WTC11 (cell line): ENCODE results near the gene MYH14. TPM values are rescaled to one million over a fixed set of nuclear protein-coding genes. Genes with fewer than 3 reads are reported as not detected.

Source experiments
- ETV6 ChIP-seq: sonication (generic); formaldehyde crosslinking; IDR thresholded peaks from 2 replicates; pipeline ENCODE4 v1.8.1; 2022; ENCODE audit warnings: mild to moderate bottlenecking, missing genetic modification reagents
- FOXP1 ChIP-seq: sonication (generic); formaldehyde crosslinking; IDR thresholded peaks from 2 replicates; pipeline ENCODE4 v1.8.0; 2022; ENCODE audit warnings: missing genetic modification reagents, mild to moderate bottlenecking, moderate library complexity, borderline replicate concordance
- GRHL2 ChIP-seq: fragments of 250-450 bp; sonication (Bioruptor Pico); IDR thresholded peaks from 2 replicates; pipeline ENCODE4 v1.8.0; 2022; ENCODE audit warnings: mild to moderate bottlenecking, moderate library complexity; ENCODE audit not compliant: insufficient replicate concordance, severe bottlenecking
- JUN ChIP-seq: sonication (generic); formaldehyde crosslinking; IDR thresholded peaks from 2 replicates; pipeline ENCODE4 v1.8.0; 2023; ENCODE audit warnings: mild to moderate bottlenecking, missing genetic modification reagents
- NR3C1 ChIP-seq: sonication (generic); formaldehyde crosslinking; conservative IDR thresholded peaks from 2 replicates; pipeline ENCODE4 v1.8.1; 2023; ENCODE audit warnings: low read depth, mild to moderate bottlenecking, missing genetic modification reagents
- OVOL2 ChIP-seq: fragments of 250-450 bp; sonication (Bioruptor Pico); IDR thresholded peaks from 2 replicates; pipeline ENCODE4 v1.9.0; 2021; ENCODE audit warnings: mild to moderate bottlenecking, borderline replicate concordance
- RORB ChIP-seq: fragments of 250-450 bp; sonication (Bioruptor Pico); IDR thresholded peaks from 2 replicates; pipeline ENCODE4 v1.9.0; 2021; ENCODE audit warnings: mild to moderate bottlenecking
- SMAD3 ChIP-seq: sonication (generic); formaldehyde crosslinking; IDR thresholded peaks from 2 replicates; pipeline ENCODE4 v1.8.0; 2022; ENCODE audit warnings: missing genetic modification reagents, mild to moderate bottlenecking, borderline replicate concordance
- SMAD4 ChIP-seq: sonication (generic); formaldehyde crosslinking; IDR thresholded peaks from 2 replicates; pipeline ENCODE4 v1.8.0; 2022; ENCODE audit warnings: mild to moderate bottlenecking, missing genetic modification reagents
- SOX15 ChIP-seq: fragments of 250-450 bp; sonication (Bioruptor Pico); IDR thresholded peaks from 2 replicates; pipeline ENCODE4 v1.9.0; 2021; ENCODE audit warnings: mild to moderate bottlenecking
- TCF7 ChIP-seq: sonication (generic); formaldehyde crosslinking; IDR thresholded peaks from 2 replicates; pipeline ENCODE4 v1.8.0; 2022; ENCODE audit warnings: mild to moderate bottlenecking, low read depth, missing genetic modification reagents, moderate library complexity
- TEAD1 ChIP-seq: sonication (generic); formaldehyde crosslinking; IDR thresholded peaks from 2 replicates; pipeline ENCODE4 v1.8.0; 2022; ENCODE audit warnings: mild to moderate bottlenecking, missing genetic modification reagents
- ZNF219 ChIP-seq: sonication (generic); formaldehyde crosslinking; IDR thresholded peaks from 2 replicates; pipeline ENCODE4 v1.8.0; 2023; ENCODE audit warnings: missing genetic modification reagents, mild to moderate bottlenecking, borderline replicate concordance
- ZNF416 ChIP-seq: fragments of 250-450 bp; sonication (Bioruptor Pico); IDR thresholded peaks from 2 replicates; pipeline ENCODE4 v1.9.0; 2021; ENCODE audit warnings: mild to moderate bottlenecking, inconsistent platforms
- total RNA-seq: library from RNA; stranded (reverse); gene quantifications from 3 replicates; pipeline ENCODE4 v1.2.3, GENCODE V29; 2021
- TF ChIP-seq, protein P1 (sequence below): sonication (generic); formaldehyde crosslinking; IDR thresholded peaks from 2 replicates; pipeline ENCODE4 v1.8.1; 2023; ENCODE audit warnings: mild to moderate bottlenecking, missing genetic modification reagents
- TF ChIP-seq, protein P2 (sequence below): sonication (generic); formaldehyde crosslinking; IDR thresholded peaks from 2 replicates; pipeline ENCODE4 v1.8.1; 2023; ENCODE audit warnings: mild to moderate bottlenecking, missing genetic modification reagents
- TF ChIP-seq, protein P3 (sequence below): sonication (generic); formaldehyde crosslinking; conservative IDR thresholded peaks from 2 replicates; pipeline ENCODE4 v1.8.1; 2023; ENCODE audit warnings: mild to moderate bottlenecking, low read depth, missing genetic modification reagents, moderate library complexity
- TF ChIP-seq, protein P4 (sequence below): sonication (generic); formaldehyde crosslinking; IDR thresholded peaks from 2 replicates; pipeline ENCODE4 v1.8.0; 2022; ENCODE audit warnings: missing genetic modification reagents
- TF ChIP-seq, protein P5 (sequence below): sonication (generic); formaldehyde crosslinking; IDR thresholded peaks from 2 replicates; pipeline ENCODE4 v1.8.1; 2022; ENCODE audit warnings: missing genetic modification reagents, borderline replicate concordance
- TF ChIP-seq, protein P6 (sequence below): sonication (generic); formaldehyde crosslinking; IDR thresholded peaks from 2 replicates; pipeline ENCODE4 v1.8.0; 2023; ENCODE audit warnings: missing genetic modification reagents
- TF ChIP-seq, protein P7 (sequence below): fragments of 250-450 bp; sonication (Bioruptor Pico); IDR thresholded peaks from 2 replicates; pipeline ENCODE4 v2.1.2; 2022; ENCODE audit warnings: mild to moderate bottlenecking, moderate library complexity
- TF ChIP-seq, protein P8 (sequence below): fragments of 250-450 bp; sonication (Bioruptor Pico); IDR thresholded peaks from 2 replicates; pipeline ENCODE4 v1.9.0; 2021; ENCODE audit warnings: mild to moderate bottlenecking
- TF ChIP-seq, protein P9 (sequence below): sonication (generic); formaldehyde crosslinking; IDR thresholded peaks from 2 replicates; pipeline ENCODE4 v1.8.1; 2022; ENCODE audit warnings: mild to moderate bottlenecking, missing genetic modification reagents, moderate library complexity, borderline replicate concordance

MYH14 gene
- total RNA-seq, 1 experiment from 2014 or later = 25.8 TPM

DNA sequence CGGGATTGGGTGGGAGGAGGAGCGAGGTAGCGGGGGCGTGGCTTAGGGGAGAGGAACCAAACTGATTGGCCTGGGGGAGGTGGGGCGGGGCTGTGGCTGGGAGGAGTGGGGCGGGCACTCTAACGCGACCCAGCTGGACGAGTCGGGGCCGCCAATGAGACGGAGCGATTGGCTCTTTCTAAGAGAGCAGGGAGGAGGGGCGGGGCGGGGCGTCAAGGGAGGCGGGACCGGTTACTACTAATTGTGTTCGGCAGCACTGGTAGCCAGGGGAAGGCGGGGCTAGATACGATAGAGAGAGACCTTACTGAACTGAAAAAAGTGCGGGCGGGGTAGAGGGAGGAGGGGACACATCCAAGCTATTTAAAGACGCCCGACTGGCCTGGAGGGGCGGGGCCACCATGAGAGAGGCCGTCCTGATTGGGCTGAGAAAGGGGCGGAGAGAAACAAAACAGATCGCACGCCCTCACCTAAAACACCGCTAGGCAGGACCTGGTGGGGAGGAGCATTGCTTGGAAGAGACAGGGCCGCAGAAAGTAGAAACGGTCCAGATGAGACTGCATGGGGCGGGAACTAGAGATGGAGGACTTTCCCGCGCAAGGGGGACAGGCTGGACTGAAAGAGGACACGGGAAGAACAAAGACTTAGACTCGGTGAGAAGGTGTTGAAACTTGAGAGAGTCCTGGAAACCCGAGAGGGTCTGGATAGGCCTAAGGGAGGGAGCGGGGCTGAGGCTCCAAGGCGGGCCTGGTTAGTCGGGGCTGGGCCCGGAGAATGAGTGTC is 125.9 kb downstream of the MYH14 start, which contains the start of gene KCNC3 (continued):
- TF ChIP-seq JUN (CRISPR knock-in tag) (no peak), OVOL2 (no peak), RORB (no peak), SMAD3 (CRISPR knock-in tag) (no peak), SOX15 (CRISPR knock-in tag) (no peak), ZNF219 (CRISPR knock-in tag) (no peak), TEAD1 (CRISPR knock-in tag) (no peak), TCF7 (CRISPR knock-in tag) (no peak), ETV6 (CRISPR knock-in tag) (peak; percentile 46; the same call in 1 of the 2 replicates), SMAD4 (CRISPR knock-in tag) (no peak), FOXP1 (CRISPR knock-in tag) (peak; percentile 17; the same call in 1 of the 2 replicates), ZNF416 (CRISPR knock-in tag) (no peak), NR3C1 (CRISPR knock-in tag) (no peak), GRHL2 (no peak)
- TF ChIP-seq, protein P1, sequence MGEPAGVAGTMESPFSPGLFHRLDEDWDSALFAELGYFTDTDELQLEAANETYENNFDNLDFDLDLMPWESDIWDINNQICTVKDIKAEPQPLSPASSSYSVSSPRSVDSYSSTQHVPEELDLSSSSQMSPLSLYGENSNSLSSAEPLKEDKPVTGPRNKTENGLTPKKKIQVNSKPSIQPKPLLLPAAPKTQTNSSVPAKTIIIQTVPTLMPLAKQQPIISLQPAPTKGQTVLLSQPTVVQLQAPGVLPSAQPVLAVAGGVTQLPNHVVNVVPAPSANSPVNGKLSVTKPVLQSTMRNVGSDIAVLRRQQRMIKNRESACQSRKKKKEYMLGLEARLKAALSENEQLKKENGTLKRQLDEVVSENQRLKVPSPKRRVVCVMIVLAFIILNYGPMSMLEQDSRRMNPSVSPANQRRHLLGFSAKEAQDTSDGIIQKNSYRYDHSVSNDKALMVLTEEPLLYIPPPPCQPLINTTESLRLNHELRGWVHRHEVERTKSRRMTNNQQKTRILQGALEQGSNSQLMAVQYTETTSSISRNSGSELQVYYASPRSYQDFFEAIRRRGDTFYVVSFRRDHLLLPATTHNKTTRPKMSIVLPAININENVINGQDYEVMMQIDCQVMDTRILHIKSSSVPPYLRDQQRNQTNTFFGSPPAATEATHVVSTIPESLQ (CRISPR knock-in tag) = no peak
- TF ChIP-seq, protein P2, sequence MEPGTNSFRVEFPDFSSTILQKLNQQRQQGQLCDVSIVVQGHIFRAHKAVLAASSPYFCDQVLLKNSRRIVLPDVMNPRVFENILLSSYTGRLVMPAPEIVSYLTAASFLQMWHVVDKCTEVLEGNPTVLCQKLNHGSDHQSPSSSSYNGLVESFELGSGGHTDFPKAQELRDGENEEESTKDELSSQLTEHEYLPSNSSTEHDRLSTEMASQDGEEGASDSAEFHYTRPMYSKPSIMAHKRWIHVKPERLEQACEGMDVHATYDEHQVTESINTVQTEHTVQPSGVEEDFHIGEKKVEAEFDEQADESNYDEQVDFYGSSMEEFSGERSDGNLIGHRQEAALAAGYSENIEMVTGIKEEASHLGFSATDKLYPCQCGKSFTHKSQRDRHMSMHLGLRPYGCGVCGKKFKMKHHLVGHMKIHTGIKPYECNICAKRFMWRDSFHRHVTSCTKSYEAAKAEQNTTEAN (CRISPR knock-in tag) = no peak
- TF ChIP-seq, protein P3, sequence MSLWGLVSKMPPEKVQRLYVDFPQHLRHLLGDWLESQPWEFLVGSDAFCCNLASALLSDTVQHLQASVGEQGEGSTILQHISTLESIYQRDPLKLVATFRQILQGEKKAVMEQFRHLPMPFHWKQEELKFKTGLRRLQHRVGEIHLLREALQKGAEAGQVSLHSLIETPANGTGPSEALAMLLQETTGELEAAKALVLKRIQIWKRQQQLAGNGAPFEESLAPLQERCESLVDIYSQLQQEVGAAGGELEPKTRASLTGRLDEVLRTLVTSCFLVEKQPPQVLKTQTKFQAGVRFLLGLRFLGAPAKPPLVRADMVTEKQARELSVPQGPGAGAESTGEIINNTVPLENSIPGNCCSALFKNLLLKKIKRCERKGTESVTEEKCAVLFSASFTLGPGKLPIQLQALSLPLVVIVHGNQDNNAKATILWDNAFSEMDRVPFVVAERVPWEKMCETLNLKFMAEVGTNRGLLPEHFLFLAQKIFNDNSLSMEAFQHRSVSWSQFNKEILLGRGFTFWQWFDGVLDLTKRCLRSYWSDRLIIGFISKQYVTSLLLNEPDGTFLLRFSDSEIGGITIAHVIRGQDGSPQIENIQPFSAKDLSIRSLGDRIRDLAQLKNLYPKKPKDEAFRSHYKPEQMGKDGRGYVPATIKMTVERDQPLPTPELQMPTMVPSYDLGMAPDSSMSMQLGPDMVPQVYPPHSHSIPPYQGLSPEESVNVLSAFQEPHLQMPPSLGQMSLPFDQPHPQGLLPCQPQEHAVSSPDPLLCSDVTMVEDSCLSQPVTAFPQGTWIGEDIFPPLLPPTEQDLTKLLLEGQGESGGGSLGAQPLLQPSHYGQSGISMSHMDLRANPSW (CRISPR knock-in tag) = no peak
- TF ChIP-seq, protein P4, sequence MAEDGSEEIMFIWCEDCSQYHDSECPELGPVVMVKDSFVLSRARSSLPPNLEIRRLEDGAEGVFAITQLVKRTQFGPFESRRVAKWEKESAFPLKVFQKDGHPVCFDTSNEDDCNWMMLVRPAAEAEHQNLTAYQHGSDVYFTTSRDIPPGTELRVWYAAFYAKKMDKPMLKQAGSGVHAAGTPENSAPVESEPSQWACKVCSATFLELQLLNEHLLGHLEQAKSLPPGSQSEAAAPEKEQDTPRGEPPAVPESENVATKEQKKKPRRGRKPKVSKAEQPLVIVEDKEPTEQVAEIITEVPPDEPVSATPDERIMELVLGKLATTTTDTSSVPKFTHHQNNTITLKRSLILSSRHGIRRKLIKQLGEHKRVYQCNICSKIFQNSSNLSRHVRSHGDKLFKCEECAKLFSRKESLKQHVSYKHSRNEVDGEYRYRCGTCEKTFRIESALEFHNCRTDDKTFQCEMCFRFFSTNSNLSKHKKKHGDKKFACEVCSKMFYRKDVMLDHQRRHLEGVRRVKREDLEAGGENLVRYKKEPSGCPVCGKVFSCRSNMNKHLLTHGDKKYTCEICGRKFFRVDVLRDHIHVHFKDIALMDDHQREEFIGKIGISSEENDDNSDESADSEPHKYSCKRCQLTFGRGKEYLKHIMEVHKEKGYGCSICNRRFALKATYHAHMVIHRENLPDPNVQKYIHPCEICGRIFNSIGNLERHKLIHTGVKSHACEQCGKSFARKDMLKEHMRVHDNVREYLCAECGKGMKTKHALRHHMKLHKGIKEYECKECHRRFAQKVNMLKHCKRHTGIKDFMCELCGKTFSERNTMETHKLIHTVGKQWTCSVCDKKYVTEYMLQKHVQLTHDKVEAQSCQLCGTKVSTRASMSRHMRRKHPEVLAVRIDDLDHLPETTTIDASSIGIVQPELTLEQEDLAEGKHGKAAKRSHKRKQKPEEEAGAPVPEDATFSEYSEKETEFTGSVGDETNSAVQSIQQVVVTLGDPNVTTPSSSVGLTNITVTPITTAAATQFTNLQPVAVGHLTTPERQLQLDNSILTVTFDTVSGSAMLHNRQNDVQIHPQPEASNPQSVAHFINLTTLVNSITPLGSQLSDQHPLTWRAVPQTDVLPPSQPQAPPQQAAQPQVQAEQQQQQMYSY = no peak
- TF ChIP-seq, protein P5, sequence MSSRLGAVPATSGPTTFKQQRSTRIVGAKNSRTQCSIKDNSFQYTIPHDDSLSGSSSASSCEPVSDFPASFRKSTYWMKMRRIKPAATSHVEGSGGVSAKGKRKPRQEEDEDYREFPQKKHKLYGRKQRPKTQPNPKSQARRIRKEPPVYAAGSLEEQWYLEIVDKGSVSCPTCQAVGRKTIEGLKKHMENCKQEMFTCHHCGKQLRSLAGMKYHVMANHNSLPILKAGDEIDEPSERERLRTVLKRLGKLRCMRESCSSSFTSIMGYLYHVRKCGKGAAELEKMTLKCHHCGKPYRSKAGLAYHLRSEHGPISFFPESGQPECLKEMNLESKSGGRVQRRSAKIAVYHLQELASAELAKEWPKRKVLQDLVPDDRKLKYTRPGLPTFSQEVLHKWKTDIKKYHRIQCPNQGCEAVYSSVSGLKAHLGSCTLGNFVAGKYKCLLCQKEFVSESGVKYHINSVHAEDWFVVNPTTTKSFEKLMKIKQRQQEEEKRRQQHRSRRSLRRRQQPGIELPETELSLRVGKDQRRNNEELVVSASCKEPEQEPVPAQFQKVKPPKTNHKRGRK (CRISPR knock-in tag) = no peak
- TF ChIP-seq, protein P6, sequence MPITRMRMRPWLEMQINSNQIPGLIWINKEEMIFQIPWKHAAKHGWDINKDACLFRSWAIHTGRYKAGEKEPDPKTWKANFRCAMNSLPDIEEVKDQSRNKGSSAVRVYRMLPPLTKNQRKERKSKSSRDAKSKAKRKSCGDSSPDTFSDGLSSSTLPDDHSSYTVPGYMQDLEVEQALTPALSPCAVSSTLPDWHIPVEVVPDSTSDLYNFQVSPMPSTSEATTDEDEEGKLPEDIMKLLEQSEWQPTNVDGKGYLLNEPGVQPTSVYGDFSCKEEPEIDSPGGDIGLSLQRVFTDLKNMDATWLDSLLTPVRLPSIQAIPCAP = 0 out of 2 replicates have a peak, but pooled peaks have one; percentile 25
- TF ChIP-seq, protein P7, sequence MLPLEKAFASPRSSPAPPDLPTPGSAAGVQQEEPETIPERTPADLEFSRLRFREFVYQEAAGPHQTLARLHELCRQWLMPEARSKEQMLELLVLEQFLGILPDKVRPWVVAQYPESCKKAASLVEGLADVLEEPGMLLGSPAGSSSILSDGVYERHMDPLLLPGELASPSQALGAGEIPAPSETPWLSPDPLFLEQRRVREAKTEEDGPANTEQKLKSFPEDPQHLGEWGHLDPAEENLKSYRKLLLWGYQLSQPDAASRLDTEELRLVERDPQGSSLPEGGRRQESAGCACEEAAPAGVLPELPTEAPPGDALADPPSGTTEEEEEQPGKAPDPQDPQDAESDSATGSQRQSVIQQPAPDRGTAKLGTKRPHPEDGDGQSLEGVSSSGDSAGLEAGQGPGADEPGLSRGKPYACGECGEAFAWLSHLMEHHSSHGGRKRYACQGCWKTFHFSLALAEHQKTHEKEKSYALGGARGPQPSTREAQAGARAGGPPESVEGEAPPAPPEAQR (CRISPR knock-in tag) = no peak
- TF ChIP-seq, protein P8, sequence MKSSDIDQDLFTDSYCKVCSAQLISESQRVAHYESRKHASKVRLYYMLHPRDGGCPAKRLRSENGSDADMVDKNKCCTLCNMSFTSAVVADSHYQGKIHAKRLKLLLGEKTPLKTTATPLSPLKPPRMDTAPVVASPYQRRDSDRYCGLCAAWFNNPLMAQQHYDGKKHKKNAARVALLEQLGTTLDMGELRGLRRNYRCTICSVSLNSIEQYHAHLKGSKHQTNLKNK (CRISPR knock-in tag) = no peak
- TF ChIP-seq, protein P9, sequence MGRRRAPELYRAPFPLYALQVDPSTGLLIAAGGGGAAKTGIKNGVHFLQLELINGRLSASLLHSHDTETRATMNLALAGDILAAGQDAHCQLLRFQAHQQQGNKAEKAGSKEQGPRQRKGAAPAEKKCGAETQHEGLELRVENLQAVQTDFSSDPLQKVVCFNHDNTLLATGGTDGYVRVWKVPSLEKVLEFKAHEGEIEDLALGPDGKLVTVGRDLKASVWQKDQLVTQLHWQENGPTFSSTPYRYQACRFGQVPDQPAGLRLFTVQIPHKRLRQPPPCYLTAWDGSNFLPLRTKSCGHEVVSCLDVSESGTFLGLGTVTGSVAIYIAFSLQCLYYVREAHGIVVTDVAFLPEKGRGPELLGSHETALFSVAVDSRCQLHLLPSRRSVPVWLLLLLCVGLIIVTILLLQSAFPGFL = no peak
